ENCODE measurements around the gene CHMP2A.

DNA sequence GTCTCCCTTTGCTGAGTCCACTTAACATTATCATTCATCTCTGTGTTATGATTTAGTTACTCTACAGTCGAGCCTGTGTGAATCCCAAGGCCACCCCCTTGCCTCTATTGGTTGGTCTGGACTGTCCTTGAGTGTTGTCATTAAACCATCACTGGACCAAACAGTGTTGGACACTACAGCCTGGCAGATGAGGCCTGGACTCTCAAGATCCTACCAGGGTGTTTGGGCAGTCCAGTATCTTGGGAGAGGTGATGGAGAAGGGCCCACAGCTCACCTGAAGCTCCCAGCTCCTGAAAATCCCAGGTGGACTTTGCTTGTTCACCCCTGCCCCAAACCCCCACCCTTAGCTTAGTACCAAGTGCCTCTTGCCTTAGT, 3.8 kb downstream of the CHMP2A start:
- TF ChIP-seq, protein P1, sequence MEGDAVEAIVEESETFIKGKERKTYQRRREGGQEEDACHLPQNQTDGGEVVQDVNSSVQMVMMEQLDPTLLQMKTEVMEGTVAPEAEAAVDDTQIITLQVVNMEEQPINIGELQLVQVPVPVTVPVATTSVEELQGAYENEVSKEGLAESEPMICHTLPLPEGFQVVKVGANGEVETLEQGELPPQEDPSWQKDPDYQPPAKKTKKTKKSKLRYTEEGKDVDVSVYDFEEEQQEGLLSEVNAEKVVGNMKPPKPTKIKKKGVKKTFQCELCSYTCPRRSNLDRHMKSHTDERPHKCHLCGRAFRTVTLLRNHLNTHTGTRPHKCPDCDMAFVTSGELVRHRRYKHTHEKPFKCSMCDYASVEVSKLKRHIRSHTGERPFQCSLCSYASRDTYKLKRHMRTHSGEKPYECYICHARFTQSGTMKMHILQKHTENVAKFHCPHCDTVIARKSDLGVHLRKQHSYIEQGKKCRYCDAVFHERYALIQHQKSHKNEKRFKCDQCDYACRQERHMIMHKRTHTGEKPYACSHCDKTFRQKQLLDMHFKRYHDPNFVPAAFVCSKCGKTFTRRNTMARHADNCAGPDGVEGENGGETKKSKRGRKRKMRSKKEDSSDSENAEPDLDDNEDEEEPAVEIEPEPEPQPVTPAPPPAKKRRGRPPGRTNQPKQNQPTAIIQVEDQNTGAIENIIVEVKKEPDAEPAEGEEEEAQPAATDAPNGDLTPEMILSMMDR (IDR thresholded peaks at IDR 0.05; ENCODE audit: control extremely low read depth in 1 of 3, insufficient read depth in 1 of 3, low read depth in 1 of 3, low read length in 3 of 3), result no peak
- TF ChIP-seq POLR2A (IDR thresholded peaks at IDR 0.05; ENCODE audit: control extremely low read depth in 1 of 2, low read depth in 2 of 2, low read length in 2 of 2) (no peak; a peak in 1 of 3 replicates), SIRT6 (IDR thresholded peaks at IDR 0.05; ENCODE audit: low read length) (no peak), CHD2 (IDR thresholded peaks at IDR 0.05; ENCODE audit: low read length) (no peak), RAD21 (IDR thresholded peaks at IDR 0.05 in 1 of 2, conservative IDR thresholded peaks at IDR 0.05 in 1 of 2; ENCODE audit: low read depth in 2 of 2, low read length in 2 of 2) (no peak), SP1 (IDR thresholded peaks at IDR 0.05; ENCODE audit: low read depth, low read length) (no peak), RXRA (IDR thresholded peaks at IDR 0.05; ENCODE audit: insufficient read depth, low read depth, low read length) (no peak), TEAD4 (IDR thresholded peaks at IDR 0.05; ENCODE audit: low read depth, low read length) (no peak), YY1 (IDR thresholded peaks at IDR 0.05; ENCODE audit: low read depth, low read length) (no peak)
- TF ChIP-seq, protein P2, sequence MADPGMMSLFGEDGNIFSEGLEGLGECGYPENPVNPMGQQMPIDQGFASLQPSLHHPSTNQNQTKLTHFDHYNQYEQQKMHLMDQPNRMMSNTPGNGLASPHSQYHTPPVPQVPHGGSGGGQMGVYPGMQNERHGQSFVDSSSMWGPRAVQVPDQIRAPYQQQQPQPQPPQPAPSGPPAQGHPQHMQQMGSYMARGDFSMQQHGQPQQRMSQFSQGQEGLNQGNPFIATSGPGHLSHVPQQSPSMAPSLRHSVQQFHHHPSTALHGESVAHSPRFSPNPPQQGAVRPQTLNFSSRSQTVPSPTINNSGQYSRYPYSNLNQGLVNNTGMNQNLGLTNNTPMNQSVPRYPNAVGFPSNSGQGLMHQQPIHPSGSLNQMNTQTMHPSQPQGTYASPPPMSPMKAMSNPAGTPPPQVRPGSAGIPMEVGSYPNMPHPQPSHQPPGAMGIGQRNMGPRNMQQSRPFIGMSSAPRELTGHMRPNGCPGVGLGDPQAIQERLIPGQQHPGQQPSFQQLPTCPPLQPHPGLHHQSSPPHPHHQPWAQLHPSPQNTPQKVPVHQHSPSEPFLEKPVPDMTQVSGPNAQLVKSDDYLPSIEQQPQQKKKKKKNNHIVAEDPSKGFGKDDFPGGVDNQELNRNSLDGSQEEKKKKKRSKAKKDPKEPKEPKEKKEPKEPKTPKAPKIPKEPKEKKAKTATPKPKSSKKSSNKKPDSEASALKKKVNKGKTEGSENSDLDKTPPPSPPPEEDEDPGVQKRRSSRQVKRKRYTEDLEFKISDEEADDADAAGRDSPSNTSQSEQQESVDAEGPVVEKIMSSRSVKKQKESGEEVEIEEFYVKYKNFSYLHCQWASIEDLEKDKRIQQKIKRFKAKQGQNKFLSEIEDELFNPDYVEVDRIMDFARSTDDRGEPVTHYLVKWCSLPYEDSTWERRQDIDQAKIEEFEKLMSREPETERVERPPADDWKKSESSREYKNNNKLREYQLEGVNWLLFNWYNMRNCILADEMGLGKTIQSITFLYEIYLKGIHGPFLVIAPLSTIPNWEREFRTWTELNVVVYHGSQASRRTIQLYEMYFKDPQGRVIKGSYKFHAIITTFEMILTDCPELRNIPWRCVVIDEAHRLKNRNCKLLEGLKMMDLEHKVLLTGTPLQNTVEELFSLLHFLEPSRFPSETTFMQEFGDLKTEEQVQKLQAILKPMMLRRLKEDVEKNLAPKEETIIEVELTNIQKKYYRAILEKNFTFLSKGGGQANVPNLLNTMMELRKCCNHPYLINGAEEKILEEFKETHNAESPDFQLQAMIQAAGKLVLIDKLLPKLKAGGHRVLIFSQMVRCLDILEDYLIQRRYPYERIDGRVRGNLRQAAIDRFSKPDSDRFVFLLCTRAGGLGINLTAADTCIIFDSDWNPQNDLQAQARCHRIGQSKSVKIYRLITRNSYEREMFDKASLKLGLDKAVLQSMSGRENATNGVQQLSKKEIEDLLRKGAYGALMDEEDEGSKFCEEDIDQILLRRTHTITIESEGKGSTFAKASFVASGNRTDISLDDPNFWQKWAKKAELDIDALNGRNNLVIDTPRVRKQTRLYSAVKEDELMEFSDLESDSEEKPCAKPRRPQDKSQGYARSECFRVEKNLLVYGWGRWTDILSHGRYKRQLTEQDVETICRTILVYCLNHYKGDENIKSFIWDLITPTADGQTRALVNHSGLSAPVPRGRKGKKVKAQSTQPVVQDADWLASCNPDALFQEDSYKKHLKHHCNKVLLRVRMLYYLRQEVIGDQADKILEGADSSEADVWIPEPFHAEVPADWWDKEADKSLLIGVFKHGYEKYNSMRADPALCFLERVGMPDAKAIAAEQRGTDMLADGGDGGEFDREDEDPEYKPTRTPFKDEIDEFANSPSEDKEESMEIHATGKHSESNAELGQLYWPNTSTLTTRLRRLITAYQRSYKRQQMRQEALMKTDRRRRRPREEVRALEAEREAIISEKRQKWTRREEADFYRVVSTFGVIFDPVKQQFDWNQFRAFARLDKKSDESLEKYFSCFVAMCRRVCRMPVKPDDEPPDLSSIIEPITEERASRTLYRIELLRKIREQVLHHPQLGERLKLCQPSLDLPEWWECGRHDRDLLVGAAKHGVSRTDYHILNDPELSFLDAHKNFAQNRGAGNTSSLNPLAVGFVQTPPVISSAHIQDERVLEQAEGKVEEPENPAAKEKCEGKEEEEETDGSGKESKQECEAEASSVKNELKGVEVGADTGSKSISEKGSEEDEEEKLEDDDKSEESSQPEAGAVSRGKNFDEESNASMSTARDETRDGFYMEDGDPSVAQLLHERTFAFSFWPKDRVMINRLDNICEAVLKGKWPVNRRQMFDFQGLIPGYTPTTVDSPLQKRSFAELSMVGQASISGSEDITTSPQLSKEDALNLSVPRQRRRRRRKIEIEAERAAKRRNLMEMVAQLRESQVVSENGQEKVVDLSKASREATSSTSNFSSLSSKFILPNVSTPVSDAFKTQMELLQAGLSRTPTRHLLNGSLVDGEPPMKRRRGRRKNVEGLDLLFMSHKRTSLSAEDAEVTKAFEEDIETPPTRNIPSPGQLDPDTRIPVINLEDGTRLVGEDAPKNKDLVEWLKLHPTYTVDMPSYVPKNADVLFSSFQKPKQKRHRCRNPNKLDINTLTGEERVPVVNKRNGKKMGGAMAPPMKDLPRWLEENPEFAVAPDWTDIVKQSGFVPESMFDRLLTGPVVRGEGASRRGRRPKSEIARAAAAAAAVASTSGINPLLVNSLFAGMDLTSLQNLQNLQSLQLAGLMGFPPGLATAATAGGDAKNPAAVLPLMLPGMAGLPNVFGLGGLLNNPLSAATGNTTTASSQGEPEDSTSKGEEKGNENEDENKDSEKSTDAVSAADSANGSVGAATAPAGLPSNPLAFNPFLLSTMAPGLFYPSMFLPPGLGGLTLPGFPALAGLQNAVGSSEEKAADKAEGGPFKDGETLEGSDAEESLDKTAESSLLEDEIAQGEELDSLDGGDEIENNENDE (IDR thresholded peaks at IDR 0.05; ENCODE audit: insufficient replicate concordance, low read length), result no peak
- TF ChIP-seq, protein P3, sequence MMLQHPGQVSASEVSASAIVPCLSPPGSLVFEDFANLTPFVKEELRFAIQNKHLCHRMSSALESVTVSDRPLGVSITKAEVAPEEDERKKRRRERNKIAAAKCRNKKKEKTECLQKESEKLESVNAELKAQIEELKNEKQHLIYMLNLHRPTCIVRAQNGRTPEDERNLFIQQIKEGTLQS (IDR thresholded peaks at IDR 0.05; ENCODE audit: insufficient read depth, low read depth, low read length), result no peak

Measured in H1 (cell line).